NCI-H146 treated with DMSO at 0.1 percent for 48 hours (cell line): Measurements from ENCODE around the gene HSPBP1.
"Not testable (repeated sequence)": the region's sequence is repeated elsewhere in the genome, so short reads cannot be mapped to it uniquely, and the experiment has no call there.

Experiments
- DNase-seq: peaks from one replicate; lab custom pipeline; 2025; ENCODE audit not compliant: unreplicated experiment; lab: John Stamatoyannopoulos, UW

The HSPBP1 gene

DNA sequence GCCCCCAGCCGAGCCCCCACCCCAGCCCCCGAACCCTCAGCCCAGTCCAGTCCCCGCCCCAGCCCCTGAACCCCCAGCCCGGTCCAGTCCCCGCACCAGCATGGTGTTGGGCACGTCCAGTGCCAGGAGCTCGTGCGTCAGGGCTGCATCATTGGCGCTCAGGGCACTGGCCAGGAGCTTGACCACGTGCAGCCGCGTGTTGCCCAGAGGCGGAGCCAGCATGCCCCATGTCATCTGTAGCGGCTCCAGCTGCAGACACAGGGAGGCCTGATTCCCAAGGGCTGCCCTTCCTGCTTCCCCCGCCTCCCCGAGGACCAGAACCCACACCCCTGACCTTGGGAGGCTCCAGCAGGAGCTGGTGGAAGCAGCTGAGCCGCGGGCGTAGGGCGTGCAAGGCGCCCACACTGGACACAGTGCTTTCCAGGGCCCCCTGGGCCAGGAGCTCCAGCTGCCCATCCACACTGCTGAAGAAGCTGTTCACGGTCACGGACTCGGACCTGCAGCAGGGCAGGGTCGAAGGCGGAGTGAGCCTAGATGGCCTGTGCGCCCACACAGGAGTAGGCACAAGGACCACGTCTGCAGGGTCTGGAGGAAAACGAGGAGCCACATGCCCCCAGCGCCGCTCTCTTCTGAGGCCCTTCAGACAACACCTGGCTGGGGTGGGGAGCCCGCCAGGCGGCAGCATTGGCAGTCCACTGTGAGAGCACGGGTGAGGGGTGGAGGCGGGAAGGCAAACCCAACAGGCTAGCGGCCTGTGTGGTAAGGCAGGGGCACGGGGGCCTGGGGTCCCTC, 38.6 kb downstream of the HSPBP1 start:
- no peak for DNase-seq

DNA sequence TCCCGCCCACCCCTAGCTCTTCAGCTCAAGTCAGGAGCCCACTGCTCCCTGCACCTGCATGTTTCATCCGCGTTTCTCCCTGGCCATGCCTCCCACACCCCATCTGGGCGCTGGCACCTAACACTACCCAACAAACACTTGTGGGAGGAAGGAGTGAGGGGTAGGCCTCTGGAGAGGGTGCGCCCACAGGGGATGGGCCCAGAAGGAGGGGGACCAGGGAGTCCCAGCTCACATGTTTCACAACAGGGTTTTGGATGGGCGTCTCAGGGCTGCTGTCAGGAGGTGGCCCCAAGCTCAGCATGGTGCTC, 39.2 kb downstream of the HSPBP1 start:
- no peak for DNase-seq

DNA sequence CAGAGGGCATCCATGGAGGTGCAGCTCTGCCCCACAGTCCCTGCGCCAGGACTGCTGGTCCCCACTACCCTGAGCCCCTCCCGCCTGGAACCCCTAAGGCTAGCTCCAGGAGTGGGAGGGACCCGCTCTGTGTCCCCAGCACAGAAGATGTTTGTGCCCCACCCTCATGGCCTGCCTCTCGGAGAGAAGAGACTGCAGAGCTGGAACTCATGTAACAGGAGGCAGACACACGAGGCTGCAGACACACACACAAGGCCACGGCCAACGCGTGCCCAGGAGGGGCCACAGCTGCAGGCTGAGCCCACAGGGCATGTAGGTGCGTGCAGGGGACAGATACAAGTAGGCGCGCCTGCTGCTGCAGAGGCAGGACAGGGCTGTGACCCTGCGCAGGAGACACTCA, 40.9 kb downstream of the HSPBP1 start:
- DNase-seq, result no peak

DNA sequence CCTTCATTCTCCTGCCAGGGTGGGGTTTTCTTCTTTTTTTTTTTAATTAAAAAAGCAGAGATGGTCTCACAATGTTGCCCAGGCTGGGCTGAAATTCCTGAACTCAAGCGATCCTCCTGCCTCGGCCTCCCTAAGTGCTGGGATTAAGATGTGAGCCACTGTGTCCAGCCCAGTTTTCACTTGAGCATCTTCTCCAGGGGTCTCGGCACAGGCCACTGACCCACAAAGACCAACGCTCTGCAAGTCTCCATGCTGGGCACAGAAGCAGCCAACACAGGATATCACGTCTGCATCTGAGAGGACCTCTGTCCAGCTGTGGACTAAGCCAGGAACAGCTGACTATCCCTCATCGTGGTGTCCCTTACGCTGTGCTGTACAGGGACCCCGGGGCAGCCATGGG, 41.9 kb downstream of the HSPBP1 start:
- no peak for DNase-seq

DNA sequence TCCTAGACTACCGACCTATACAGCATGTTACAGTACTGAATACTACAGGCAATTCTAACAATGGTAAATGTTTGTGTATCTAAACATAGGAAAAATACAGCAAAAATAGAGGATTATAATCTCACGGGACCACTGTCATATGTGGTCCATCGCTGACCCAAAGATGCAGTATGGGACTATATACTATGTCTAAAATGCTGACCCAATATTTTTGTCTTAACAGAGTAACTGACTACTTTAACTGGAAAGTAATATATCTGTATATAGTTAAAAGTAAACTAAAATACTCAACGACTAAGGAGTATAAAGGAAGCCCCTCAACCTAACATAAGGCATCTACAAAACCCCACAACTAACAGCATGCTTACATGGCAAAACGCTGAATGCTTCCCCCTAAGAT, 46.9 kb downstream of the HSPBP1 start:
- DNase-seq, result no peak

DNA sequence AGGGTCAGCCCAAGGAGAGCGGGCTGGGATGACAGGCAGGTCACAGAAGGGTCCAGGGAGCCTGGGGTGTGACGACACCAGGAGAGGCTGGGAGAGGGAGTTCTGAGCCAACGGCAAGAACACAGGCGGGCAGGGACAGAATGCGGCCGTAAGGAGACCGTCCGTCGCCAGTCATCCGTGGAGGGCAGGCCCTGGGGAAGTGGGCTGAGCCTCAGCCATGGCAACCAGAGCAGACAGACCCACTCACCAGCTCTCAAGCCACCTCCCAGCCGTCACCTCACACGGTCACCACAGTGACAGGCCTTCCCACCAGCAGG, 47.7 kb downstream of the HSPBP1 start:
- DNase-seq, result no peak

DNA sequence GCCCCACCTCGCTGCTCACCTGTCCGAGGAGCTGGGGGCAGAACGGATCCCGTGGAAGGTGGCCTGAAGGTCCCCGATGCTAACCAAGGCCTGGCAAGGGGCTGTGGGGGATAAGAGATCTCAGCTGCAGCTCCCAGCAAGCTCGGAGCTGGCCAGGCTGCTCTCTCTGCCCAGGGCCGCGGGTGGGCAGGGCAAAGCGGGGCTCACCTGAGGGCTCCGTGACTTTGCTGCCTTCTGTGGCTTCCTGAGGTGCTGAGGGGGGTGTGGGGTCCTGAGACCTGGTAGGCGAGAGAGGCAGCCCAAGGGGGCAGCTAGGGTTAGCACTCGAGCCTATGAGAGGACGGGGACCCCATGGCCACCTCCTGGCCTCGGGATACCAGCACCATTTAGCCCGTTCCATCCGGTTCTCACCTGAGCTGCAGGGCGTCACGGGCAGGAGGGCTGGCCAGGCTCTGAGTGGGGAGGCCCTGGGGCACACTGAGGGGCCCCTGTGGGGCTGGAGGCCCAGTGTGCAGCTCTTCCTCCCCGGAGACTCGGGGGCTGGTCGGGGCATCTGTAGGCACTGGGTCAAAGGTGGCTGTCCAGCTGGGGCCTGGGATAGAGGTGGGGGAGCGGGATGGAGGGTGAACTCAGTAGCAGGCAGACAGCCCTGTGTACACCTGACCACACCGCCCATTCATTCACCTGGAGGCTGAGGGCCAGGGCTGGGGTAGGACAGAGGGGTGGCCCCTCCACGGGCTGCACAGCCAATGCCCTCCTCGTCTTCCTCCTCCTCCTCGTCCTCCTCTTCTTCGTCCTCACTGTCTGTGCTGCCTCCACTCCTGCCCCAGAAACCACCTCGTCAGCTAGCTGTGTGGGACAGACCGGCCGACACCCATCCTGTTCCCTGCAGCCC, 48.3 kb downstream of the HSPBP1 start:
- no peak for DNase-seq

DNA sequence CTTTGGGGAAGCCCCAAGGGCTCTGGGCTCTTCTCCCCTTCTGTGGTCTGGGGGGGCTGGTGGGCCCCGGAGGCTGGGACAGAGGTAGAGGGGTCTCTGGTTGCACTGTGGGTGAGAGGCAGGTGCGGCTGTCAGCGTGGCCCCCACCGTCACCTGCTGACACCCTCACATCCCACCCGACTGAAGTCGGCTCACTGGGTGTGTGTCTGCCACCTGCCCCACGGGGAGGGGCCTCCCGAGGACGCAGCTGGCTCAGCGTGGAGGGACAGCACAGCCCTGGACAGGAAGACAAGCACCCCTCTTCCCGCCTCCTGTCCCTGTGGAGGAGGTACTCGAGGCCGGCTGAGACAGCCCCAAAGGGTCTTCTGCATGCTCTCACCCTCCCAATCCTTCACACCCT, 49.1 kb downstream of the HSPBP1 start:
- DNase-seq, result no peak

DNA sequence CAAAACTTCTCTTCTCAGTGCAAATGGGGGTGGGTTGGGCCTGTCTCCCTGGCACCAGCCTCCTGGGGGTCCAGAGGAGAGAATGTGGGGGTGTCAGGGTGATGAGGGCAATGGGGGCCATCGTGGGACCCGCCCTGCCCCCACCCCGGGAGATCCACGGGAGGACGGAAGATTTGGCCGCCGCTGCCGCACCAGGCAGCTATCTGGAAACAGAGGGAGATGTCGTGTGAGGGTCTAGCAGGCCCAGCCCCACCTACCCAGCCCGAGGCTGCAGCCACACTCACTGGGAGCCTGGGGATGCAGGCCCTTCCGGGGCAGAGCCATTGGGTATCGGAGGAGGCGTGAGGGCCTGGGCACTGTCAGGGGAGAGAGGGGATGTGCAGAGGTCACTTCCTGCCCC, 49.6 kb downstream of the HSPBP1 start:
- DNase-seq, result no peak

DNA sequence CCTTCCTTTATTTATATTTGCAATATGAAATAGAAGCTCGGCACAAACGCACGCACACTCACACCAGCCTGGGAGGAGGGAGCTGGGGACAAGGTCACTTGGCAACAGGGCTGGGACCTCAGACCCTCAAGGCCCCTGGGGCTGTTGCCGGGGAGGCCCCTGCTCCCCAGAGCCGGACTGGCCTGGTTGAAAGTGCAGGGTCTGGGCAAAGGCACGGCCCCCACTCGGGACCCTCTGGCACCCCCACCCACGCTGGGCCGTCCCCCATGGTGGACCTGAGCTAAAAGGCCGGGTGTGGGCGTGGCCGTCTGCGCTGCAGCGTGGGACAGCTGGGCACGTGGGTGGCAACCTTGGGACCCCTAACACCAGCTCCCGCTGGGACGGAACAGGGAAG, 50.1 kb downstream of the HSPBP1 start:
- no peak for DNase-seq

DNA sequence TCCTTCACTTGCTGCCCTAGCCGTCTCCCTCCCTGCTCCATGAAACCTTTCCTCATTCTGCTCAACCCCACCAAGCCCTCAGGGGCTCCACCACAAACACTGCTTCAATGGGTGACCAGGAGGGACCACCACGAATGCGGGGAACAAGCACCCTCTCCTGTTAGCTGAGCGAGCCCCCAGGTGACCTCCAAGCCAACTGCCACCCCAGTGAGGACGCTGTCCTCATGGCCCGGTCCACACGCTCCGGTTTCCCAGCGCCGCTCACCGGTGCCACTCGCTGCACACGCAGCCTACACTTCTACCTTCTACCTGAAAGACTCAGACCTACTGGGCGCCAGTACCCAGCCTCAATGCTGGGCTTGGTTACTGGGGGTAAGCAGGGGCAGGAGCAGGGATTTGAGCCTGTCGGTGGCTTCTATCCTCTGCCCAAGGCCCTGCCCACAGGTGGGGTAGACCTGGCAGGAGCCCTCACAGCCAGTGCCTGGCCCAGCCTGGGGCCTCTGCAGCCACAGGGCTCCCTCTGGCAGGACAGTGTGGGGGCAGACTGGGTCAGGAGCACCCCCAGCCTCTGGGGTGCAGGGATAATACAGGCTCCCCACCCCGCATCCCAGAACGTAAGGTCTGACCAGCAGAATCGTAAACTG, 50.6 kb downstream of the HSPBP1 start:
- no peak for DNase-seq

DNA sequence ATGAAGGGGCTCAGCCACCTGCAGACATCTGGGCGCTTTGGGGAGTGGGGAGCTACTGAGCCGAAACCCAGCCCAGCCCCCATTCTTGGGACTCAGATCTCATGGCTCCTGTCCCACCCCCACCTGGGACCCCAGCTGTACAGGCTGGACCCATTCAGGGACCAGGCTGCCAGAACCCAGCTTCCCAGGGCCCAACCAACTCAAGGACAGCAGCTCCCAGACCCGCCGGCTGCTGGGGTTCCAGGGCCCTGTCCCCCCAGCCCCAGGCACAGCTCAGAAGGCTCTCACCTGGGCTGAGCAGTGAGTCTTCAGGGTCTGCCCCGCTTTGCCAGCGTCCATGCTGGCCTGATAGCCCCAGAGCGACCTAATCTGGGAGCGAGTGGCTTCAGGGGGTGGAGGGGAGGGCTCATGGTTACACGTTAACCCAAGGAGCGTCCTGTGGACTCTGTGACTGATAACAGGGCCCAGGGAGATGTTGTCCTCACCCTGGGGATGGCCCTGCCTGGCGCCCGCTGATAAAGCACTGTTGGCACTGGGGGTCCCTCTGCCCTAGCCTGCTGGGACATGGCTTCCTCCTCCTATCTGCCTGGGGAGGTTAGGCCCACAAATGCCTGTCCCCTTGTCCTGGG, 51.4 kb downstream of the HSPBP1 start, which contains the start of gene TMEM86B:
Gene TMEM86B, minus strand, starts transcription at position 361 of the 629 bp plus-strand sequence. Its CDS starts 22 bp downstream, at position 339.
- DNase-seq, result no peak

DNA sequence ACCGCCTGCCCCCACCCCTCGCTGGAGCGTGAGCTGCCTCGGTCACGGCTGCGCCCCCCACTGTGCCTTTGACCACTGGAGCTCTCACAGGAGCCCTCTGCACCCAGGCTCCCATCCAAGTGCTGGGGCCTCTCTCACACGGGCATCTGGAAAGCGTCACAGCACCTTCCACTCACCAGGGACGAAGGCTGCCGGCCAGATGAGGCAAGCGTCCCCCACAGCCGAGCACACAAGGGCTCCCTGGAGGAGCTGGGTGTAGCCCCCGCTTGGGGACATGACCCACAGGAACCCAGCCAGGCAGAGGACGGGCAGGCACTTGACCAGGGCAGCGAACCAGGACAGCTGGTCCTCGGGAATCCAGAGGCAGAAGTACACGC, 51.9 kb downstream of the HSPBP1 start:
- DNase-seq, result no peak

DNA sequence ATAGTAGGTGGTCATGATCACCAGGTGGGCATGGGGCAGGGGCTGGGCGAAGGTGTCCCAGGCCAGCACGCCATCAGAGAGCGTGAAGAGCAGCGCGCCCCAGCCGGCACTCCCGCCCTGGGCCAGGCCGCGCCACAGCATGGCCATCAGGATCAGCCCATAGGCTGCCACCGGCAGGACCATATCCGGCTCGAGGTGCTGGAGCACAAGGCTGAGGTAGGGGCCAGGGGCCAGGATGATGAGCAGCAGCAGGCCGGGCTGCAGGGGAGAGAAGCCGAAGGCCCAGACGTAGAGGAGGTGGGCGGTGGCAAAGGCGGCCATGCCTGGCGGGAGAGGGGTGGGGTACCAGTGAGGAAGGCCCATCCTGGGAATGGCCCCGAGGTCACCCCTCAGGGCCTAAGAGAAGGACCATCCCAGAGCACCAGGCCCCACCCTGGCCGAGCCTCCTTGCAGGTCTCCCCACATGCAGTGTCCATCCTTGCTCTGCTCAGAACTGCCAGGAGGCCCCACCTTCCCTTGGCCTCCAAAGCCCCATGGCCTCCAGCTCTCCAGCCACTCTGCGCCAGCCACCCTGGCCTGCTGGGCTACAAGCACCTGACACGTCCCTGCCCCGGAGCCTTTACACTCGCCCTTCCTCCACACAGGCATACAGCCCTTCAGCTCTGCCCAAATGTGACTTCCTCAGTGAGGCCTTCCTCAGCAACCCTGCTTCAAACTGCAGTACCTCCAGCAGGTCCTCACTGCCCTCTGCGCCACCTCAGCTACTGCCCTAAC, 52.5 kb downstream of the HSPBP1 start:
- DNase-seq, result no peak

DNA sequence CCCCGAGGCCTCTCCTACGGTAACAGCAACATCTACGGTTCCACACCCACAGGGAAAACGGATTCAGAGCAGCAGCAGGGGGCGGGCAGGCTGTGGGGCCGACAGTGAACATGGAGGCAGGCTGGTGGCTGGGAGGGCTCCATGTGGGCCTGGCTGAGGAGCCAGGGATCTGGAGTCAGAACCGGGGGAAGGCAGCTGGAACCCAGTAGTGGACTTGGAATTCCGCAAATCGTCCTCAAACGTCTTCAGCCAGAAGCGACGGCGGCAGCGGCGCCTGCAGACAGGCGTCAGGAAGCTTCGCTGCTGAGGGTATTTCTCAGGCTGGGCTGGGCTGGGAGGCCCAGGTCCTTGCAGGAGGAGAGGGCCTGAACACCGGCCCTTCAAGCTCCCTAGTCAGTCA, 53.1 kb downstream of the HSPBP1 start:
- no peak for DNase-seq

DNA sequence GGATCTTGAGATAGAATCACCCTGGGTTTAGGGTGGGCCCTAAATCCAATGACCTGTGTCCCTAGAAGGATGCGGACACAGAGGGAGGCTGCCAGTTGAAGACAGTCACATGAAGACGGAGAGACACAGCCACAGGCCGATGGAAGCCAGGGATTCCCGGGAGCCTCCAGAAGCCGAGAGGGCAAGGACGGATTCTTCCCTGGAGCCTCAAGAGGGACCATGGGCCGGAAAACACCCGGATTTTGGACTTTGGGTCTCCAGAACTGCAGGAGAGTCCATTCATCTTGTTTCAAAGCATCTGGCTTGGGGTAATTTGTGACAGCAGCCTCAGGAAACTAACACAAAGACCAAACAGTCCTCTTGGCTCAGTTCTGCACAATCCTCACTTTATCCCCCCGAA, 53.6 kb downstream of the HSPBP1 start:
- no peak for DNase-seq

DNA sequence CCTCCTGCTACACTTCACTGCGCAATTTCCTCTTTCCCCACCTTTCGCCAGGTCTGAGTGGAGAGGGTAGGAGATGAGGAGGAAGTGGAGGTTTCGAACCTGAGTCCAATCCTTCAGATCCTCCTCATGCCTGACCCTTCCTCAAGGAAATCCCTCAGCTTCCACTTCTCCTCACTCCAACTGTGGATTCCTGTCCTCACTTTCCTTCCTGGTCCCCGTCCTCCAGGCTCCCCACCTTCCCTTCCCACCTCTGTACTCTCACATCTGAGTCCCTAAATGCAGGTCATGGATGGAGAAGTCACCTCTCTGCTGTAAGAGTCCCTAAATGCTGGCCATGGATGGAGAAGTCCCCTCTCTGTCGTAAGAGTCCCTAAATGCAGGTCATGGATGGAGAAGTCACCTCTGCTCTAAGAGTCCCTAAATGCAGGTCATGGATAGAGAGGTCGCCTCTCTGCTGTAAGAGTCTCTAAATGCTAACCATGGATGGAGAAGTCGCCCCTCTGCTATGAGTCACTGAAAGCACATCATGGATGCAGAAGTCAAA, 54.4 kb downstream of the HSPBP1 start:
- no peak for DNase-seq

DNA sequence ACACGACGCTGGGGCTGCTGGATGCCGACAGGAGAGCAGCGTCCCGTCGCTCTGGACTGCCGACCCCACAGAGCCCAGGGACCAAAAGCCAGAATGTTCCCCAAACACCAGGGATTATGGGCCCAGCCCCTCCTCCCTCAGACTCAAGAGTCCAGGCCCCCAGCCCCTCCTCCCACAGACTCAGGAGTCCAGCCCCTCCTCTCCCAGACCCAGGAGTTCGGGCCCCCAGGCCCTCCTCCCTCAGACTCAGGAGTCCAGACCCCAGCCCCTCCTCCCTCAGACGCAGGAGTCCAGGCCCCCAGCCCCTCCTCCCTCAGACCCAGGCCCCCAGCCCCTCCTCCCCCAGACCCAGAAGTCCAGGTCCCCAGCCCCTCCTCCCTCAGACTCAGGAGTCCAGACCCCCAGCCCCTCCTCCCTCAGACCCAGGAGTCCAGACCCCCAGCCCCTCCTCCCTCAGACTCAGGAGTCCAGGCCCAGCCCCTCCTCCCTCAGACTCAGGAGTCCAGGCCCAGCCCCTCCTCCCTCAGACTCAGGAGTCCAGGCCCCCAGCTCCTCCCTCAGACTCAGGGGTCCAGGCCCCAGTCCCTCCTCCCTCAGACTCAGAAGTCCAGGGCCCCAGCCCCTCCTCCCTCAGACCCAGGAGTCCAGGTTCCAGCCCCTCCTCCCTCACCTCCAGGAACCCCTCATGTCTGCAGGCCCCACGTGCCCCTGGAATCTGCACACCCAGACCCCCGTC, 55.1 kb downstream of the HSPBP1 start:
- DNase-seq, result not testable (repeated sequence)

DNA sequence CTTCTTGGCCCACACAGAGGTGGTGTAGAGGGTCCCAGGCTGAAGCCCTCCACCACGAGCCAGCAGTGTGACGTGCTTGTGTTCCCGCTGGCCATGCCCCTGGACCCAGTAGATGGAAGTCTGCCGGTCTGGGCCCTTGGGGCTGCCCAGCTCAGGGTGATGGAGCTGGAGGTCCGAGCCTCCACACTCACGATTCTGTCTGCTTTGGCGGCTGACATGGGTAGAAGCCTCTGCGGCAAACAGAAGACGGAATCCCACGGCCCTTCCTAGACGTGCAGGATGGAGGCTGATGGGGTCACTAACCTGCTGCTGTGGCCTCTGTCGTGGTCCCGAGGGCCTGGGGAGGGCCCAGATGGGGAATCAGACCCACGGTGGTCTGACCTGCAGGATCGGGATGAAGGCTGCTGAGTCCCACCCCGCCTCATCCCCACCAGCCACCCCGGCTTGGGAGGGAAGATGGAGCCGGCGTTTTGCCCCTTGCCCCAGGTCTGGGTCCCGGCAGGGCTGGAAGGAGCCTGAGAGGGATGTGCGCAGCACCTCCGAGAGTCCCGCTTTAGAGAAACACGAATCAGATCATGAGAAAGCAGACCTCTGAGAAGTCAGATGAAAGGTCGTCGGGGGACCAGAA, 55.8 kb downstream of the HSPBP1 start:
- DNase-seq, result no peak
